Esophagus (tissue), 2 donors: ENCODE results near the gene ABTB2. TPM values are rescaled to one million over a fixed set of nuclear protein-coding genes. Genes with fewer than 3 reads are reported as not detected.
A peak's percentile ranks its signal among the peaks of the same experiment; 100 is the strongest.
"Not testable (repeated sequence)": the region's sequence is repeated elsewhere in the genome, so short reads cannot be mapped to it uniquely, and the experiment has no call there.

Source experiments
- H3K27ac ChIP-seq, 2 donors: one replicate each; pipeline ENCODE4 v1.5.1; 2013; ENCODE audit warnings: low read depth in 2 of 2, mild to moderate bottlenecking in 2 of 2, inconsistent platforms in 1 of 2, low read length in 1 of 2, moderate library complexity in 1 of 2
- H3K27me3 ChIP-seq, 2 donors: one replicate each; pipeline ENCODE4 v1.6.1; 2013; ENCODE audit warnings: low read length in 2 of 2, control low read depth in 1 of 2, mild to moderate bottlenecking in 1 of 2; ENCODE audit not compliant: insufficient read depth in 2 of 2, control insufficient read depth in 1 of 2
- H3K36me3 ChIP-seq, 2 donors: one replicate each; pipeline ENCODE4 v1.6.1; 2013; ENCODE audit warnings: low read length in 1 of 2; ENCODE audit not compliant: control insufficient read depth in 2 of 2, insufficient read depth in 2 of 2
- H3K4me1 ChIP-seq, 2 donors: one replicate each; pipeline ENCODE4 v1.6.1; 2013; ENCODE audit warnings: low read length in 1 of 2; ENCODE audit not compliant: control insufficient read depth in 2 of 2, insufficient read depth in 2 of 2
- H3K4me3 ChIP-seq, 2 donors: one replicate each; pipeline ENCODE4 v1.5.1; 2013; ENCODE audit warnings: low read length in 2 of 2, mild to moderate bottlenecking in 2 of 2, low read depth in 1 of 2, moderate library complexity in 1 of 2
- H3K9me3 ChIP-seq, 2 donors: one replicate each; pipeline ENCODE4 v1.6.1; 2013; ENCODE audit warnings: mild to moderate bottlenecking in 2 of 2, low read depth in 1 of 2, low read length in 1 of 2, moderate library complexity in 1 of 2; ENCODE audit not compliant: control insufficient read depth in 2 of 2, insufficient read depth in 1 of 2
- WGBS, 2 donors: extraction: QIAGEN DNeasy Blood & Tissue Kit; methylation state at CpG; one replicate each; pipeline ENCODE4 v1.1.7; 2013; 5-methylcytosine and 5-hydroxymethylcytosine counted together
- polyA plus RNA-seq, 2 donors: library from polyadenylated mRNA; stranded (reverse); fragments of 200-250 nt; gene quantifications; one replicate each; pipeline ENCODE4 v1.2.3, GENCODE V29; 2013
- donor health status: healthy with polysubstance abuse.
- donor health status: Bipolar disorder and iron deficiency.

ABTB2 gene
- polyA plus RNA-seq, 2 donors = 3.2 to 4.3 TPM

GRCh38 chr11:34255101-34255500, 102.7 kb downstream of the ABTB2 start:
- Histone ChIP-seq H3K4me3 (no peak overlapping the region), H3K27ac (no peak overlapping the region), H3K4me1 (no peaks in the 10 kb centered on the region), H3K27me3 (no peaks in the 10 kb centered on the region), H3K36me3 (no peaks in the 10 kb centered on the region), H3K9me3 (no peaks in the 10 kb centered on the region)
- WGBS, 2 donors = 95 to 97% methylated on average over 2 of the region's 2 CpGs

DNA sequence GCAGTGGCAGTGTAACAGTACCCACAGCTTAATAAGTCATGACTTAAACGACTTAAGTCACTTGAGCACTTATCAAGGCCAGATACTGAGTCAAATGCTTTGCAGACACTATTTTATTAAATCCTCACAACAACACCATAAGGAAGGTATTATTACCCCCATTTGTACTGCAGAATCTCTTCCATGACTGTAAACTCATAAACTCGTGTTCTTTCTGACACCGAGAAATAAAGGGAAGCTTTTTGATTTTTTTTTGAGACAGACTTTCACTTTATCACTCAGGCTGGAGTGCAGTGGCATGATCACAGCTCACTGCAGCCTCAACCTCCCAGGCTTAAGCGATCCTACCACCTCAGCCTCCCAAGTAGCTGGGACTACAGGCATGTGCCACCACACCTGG, 103.8 kb downstream of the ABTB2 start:
- Histone ChIP-seq H3K27ac (no peak overlapping the region), H3K4me3 (no peak overlapping the region), H3K36me3 (no peaks in the 10 kb centered on the region), H3K9me3 (no peaks in the 10 kb centered on the region), H3K4me1 (no peaks in the 10 kb centered on the region), H3K27me3 (no peaks in the 10 kb centered on the region)
- 78 to 83% methylated on average over 4 of the region's 4 CpGs for WGBS, 2 donors

DNA sequence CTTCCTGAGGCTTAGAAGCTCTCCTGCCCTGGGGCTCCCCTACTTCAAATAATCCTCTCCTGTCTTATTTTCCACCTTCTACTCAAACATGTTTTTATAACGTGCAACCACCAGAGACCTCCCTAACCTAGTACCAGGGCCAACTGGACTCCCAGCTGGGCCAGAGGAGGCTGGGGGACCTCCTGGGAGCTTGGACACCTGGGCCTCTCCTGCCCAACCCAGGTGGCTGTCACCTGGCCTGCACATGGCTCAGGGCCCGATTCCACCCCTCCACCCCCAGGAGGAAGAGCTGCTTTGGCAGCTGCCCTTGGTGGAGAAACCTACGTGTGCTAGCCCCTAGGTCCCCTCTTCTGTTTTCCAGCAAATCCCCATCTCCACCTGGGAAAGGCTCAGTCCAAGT, 105.2 kb downstream of the ABTB2 start:
- Histone ChIP-seq H3K36me3 (no peaks in the 10 kb centered on the region), H3K4me1 (no peaks in the 10 kb centered on the region), H3K27ac (no peak overlapping the region), H3K27me3 (no peaks in the 10 kb centered on the region), H3K4me3 (no peak overlapping the region), H3K9me3 (no peaks in the 10 kb centered on the region)
- WGBS, 2 donors = 57 to 73% methylated on average over 3 of the region's 3 CpGs

- Histone ChIP-seq H3K36me3 (no peaks in the 10 kb centered on the region), H3K4me1 (no peaks in the 10 kb centered on the region), H3K9me3 (no peaks in the 10 kb centered on the region), H3K27me3 (no peaks in the 10 kb centered on the region), H3K4me3 (no peak overlapping the region), H3K27ac (no peak overlapping the region)
- WGBS, 2 donors = 85 to 87% methylated on average over 7 of the region's 7 CpGs
These were observed 105.8 kb downstream of the ABTB2 start for GRCh38 chr11:34252015-34252414.

DNA sequence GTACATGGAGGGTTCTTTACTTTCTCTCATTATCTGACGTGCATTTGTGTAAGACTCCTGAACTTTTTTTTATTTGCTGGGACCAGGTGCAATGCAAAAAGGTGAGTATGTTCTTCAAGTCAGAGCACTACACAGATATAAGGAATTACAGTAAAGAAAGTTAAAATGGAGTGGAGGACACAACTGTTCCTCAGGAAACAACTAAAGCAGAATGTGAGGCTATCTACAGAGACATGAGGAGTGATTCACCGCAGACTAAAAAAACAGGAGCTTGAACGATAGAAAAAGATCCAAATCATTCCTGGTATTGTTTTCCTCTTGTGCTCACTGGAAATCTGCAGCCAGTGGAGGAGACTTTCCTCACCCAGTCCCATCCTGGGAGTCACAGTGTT, 106.2 kb downstream of the ABTB2 start:
- no peak overlapping the region for H3K4me3 ChIP-seq
- no peaks in the 10 kb centered on the region for H3K9me3 ChIP-seq
- H3K36me3 ChIP-seq = no peaks in the 10 kb centered on the region
- peak overlapping the region in 1 of 2 donors; percentile 61 for H3K27ac ChIP-seq
- no peaks in the 10 kb centered on the region for H3K4me1 ChIP-seq
- WGBS, 2 donors = 17 to 40% methylated on average over 3 of the region's 3 CpGs
- H3K27me3 ChIP-seq = no peaks in the 10 kb centered on the region

DNA sequence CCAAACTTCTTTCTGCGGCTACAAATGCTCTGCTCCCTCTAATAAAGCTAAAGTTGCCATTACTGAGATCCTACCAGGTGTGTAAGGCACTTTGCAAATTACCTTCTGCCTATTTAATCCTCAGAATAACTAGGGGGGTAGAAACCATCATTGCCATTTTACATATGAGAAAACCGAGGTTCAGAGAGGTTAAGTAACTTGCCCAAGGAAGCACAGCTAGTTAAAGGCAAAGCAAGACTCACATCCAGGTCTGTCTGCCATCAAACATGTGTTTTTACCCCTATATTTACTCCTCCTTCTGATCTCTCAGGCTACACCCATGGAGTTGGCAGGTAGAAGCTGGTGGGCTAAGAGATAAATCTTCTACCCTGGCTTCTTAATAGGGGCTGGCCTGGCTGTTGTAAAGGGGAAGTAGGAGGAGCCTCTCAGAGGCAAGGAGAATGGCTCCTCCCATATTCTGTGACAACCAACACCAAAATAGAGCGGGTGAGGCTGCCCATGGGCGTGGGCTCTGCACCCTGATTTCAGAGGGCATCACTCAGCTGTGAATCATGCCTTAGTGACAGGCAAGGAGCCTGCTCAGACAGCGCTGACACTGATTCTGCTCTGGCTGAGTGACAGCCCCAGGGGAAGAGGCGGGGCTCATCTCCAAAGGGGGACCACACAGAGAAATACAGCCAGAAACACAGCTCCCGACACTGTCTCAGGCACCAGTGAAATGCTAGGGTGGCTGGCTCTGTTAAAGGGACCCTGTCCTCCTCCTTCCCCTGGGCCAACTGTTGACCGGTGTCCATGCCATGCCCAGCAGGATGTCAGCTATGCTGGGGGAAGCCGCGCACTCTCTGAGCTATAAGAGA, 106.8 kb downstream of the ABTB2 start:
- Histone ChIP-seq H3K27me3 (no peaks in the 10 kb centered on the region), H3K9me3 (no peaks in the 10 kb centered on the region), H3K36me3 (no peaks in the 10 kb centered on the region), H3K4me3 (no peak overlapping the region), H3K4me1 (no peaks in the 10 kb centered on the region), H3K27ac (peak overlapping the region in 1 of 2 donors; percentile 61)
- 35 to 49% methylated on average over 10 of the region's 10 CpGs for WGBS, 2 donors

GRCh38 chr11:34250211-34250610, 107.6 kb downstream of the ABTB2 start:
- Histone ChIP-seq H3K36me3 (no peaks in the 10 kb centered on the region), H3K9me3 (no peaks in the 10 kb centered on the region), H3K27ac (no peak overlapping the region), H3K4me3 (no peak overlapping the region), H3K27me3 (no peaks in the 10 kb centered on the region), H3K4me1 (peaks cover 0 to 2% of the 10 kb centered on the region in 2 donors)
- 92 to 93% methylated on average over 2 of the region's 2 CpGs for WGBS, 2 donors

GRCh38 chr11:34249439-34249838, 108.4 kb downstream of the ABTB2 start:
- 74 to 75% methylated on average over 3 of the region's 3 CpGs for WGBS, 2 donors
- no peak overlapping the region for H3K4me3 ChIP-seq
- H3K9me3 ChIP-seq = no peaks in the 10 kb centered on the region
- no peaks in the 10 kb centered on the region for H3K36me3 ChIP-seq
- no peak overlapping the region for H3K27ac ChIP-seq
- no peaks in the 10 kb centered on the region for H3K27me3 ChIP-seq
- H3K4me1 ChIP-seq = peaks cover 0 to 2% of the 10 kb centered on the region in 2 donors

DNA sequence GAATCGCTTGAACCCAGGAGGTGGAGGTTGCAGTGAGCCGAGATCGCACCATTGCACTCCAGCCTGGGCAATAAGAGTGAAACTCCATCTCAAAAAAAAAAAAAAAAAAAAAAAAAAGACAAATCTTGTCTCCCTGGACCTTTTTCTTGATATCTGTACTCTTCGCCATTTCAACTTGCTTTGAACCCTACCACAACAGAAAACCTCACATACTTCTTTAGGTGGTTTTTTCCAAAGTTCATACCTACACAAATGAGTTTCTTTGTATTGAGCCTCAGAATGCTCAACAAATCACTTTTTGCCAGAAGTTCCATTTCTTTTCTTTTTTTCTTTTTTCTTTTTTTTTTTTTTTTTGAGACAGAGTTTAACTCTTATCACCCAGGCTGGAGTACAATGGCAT, 111.3 kb downstream of the ABTB2 start:
- not testable (repeated sequence) for H3K27me3 ChIP-seq, H3K4me3 ChIP-seq, H3K27ac ChIP-seq, H3K4me1 ChIP-seq, H3K36me3 ChIP-seq, H3K9me3 ChIP-seq
- 69 to 79% methylated on average over 3 to 4 of the region's 4 CpGs for WGBS, 2 donors

DNA sequence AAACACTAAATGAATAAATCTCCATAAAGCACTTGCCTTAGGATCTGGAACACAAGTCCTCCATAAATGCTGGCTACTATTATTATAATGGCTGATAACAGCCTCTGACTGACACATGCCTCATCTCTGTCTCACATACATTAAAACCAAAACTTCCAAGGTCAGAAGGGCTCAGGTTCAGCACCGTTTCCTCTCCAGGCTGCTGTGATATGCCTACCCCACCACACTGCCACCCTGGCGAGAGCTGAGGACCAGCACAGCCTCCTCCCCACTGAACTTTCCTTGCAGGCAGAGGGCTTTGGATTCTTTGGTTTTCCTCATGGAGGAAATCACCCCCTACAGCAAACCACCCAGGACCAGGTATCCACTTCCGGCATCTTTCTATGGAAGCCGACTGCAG, 112.8 kb downstream of the ABTB2 start:
- H3K4me1 ChIP-seq = peaks cover 4 to 8% of the 10 kb centered on the region in 2 donors
- no peaks in the 10 kb centered on the region for H3K27me3 ChIP-seq
- WGBS, 2 donors = 85 to 91% methylated on average over 4 of the region's 4 CpGs
- H3K36me3 ChIP-seq = no peaks in the 10 kb centered on the region
- no peak overlapping the region for H3K4me3 ChIP-seq
- H3K9me3 ChIP-seq = no peaks in the 10 kb centered on the region
- no peak overlapping the region for H3K27ac ChIP-seq
